ENCODE data around the gene NFIC.
"Not testable (repeated sequence)": the region's sequence is repeated elsewhere in the genome, so short reads cannot be mapped to it uniquely, and the experiment has no call there.

NFIC gene

GRCh38 chr19:3398900-3399278 lies 32.5 kb downstream of the NFIC start:
- no peak for DNase-seq (ENCODE audit: insufficient read length, low spot score)
- TF ChIP-seq POLR2A (IDR thresholded peaks at IDR 0.05; ENCODE audit: low read depth, low read length): no peak
- FAIRE-seq: no peak

GRCh38 chr19:3399311-3399710 lies 32.9 kb downstream of the NFIC start:
- not testable (repeated sequence) for FAIRE-seq; DNase-seq (ENCODE audit: insufficient read length, low spot score)

GRCh38 chr19:3401004-3401768 lies 34.8 kb downstream of the NFIC start:
- TF ChIP-seq POLR2A (IDR thresholded peaks at IDR 0.05; ENCODE audit: low read depth, low read length): no peak
- DNase-seq (ENCODE audit: insufficient read length, low spot score) (no peak), FAIRE-seq (no peak)

- no peak for TF ChIP-seq POLR2A (IDR thresholded peaks at IDR 0.05; ENCODE audit: low read depth, low read length)
- no peak for DNase-seq (ENCODE audit: insufficient read length, low spot score)
- no peak for FAIRE-seq
Measured at GRCh38 chr19:3402631-3403443, 36.5 kb downstream of the NFIC start.

GRCh38 chr19:3403489-3404323 lies 37.3 kb downstream of the NFIC start:
- no peak for TF ChIP-seq POLR2A (IDR thresholded peaks at IDR 0.05; ENCODE audit: low read depth, low read length)
- no peak for FAIRE-seq
- peak; percentile 42 for DNase-seq (ENCODE audit: insufficient read length, low spot score)

GRCh38 chr19:3404324-3405260 lies 38.2 kb downstream of the NFIC start:
- DNase-seq (ENCODE audit: insufficient read length, low spot score) (no peak), FAIRE-seq (no peak)
- TF ChIP-seq POLR2A (IDR thresholded peaks at IDR 0.05; ENCODE audit: low read depth, low read length): 0 out of 2 replicates have a peak, but pooled peaks have one; percentile 26

GRCh38 chr19:3405261-3405653 lies 38.9 kb downstream of the NFIC start:
- FAIRE-seq (no peak), DNase-seq (ENCODE audit: insufficient read length, low spot score) (no peak)
- no peak for TF ChIP-seq POLR2A (IDR thresholded peaks at IDR 0.05; ENCODE audit: low read depth, low read length)

GRCh38 chr19:3406571-3407111 lies 40.3 kb downstream of the NFIC start:
- DNase-seq (ENCODE audit: insufficient read length, low spot score): no peak
- no peak for TF ChIP-seq POLR2A (IDR thresholded peaks at IDR 0.05; ENCODE audit: low read depth, low read length)
- no peak for FAIRE-seq

GRCh38 chr19:3407556-3408516 lies 41.5 kb downstream of the NFIC start:
- FAIRE-seq: no peak
- DNase-seq (ENCODE audit: insufficient read length, low spot score): no peak
- no peak for TF ChIP-seq POLR2A (IDR thresholded peaks at IDR 0.05; ENCODE audit: low read depth, low read length)

GRCh38 chr19:3408996-3409345 lies 42.6 kb downstream of the NFIC start:
- no peak for TF ChIP-seq POLR2A (IDR thresholded peaks at IDR 0.05; ENCODE audit: low read depth, low read length)
- DNase-seq (ENCODE audit: insufficient read length, low spot score) (no peak), FAIRE-seq (no peak)

- TF ChIP-seq POLR2A (IDR thresholded peaks at IDR 0.05; ENCODE audit: low read depth, low read length): no peak
- FAIRE-seq: no peak
- no peak for DNase-seq (ENCODE audit: insufficient read length, low spot score)
Measured at GRCh38 chr19:3409346-3410064, 43.1 kb downstream of the NFIC start.
